Stimulated activated CD8-positive, alpha-beta memory T cell treated with anti-CD3 and anti-CD28 coated beads, Interleukin-12 subunit alpha, Interleukin-12 subunit beta, amount 100 ng/mL, for 1 hour (primary cell): ENCODE results near the gene AP2A1.

Experiments used
- DNase-seq: peaks from one replicate; pipeline ENCODE4 v3.0.0-alpha.2; 2020; ENCODE audit warnings: low read depth

The AP2A1 gene

GRCh38 chr19:49856574-49857021 lies 89.8 kb downstream of the AP2A1 start:
- DNase-seq, result no peak
